T47D (cell line): ENCODE measurements around the gene FOLH1.
"Not testable (repeated sequence)": the region's sequence is repeated elsewhere in the genome, so short reads cannot be mapped to it uniquely, and the experiment has no call there.

ENCODE experiments used
- DNase-seq, 2 experiments: peaks; one replicate each; pipeline versions ENCODE4 v3.0.0 to v3.0.0-alpha.2; 2011 to 2012; ENCODE audit warnings: low read depth in 1 of 2, low spot score in 1 of 2
- JUND ChIP-seq: IDR thresholded peaks from 2 replicates; pipeline ENCODE4 v1.6.1; 2012; ENCODE audit warnings: low read depth
- in situ Hi-C: cut with HindIII; loops from 2 replicates; pipeline ENCODE4 v1.10.0; 2016; ENCODE audit warnings: low sequenced_read_pairs, low pct_unique_long_range_greater_than_20kb

FOLH1 gene

GRCh38 chr11:49208006-49208721 is at the start of gene FOLH1:
FOLH1 (minus strand) TSS chr11:49208602; CDS start chr11:49208409, 193 bp downstream.
- no peak for TF ChIP-seq JUND
- peak; percentile 52 to 55 for DNase-seq
- in situ Hi-C loops = no loop called here

GRCh38 chr11:49255148-49255547 is 46.7 kb upstream of the FOLH1 start:
- in situ Hi-C loops, DNase-seq: not testable (repeated sequence)

GRCh38 chr11:49251212-49251611 is 42.8 kb upstream of the FOLH1 start:
- in situ Hi-C loops, DNase-seq: not testable (repeated sequence)

GRCh38 chr11:49250398-49251115 is 42.2 kb upstream of the FOLH1 start:
- DNase-seq, in situ Hi-C loops: not testable (repeated sequence)

- DNase-seq, in situ Hi-C loops: not testable (repeated sequence)
These were observed 41.0 kb upstream of the FOLH1 start for GRCh38 chr11:49249363-49249762.

- DNase-seq, in situ Hi-C loops: not testable (repeated sequence)
These were observed 25.3 kb upstream of the FOLH1 start for GRCh38 chr11:49233685-49234084.

GRCh38 chr11:49233019-49233418 is 24.6 kb upstream of the FOLH1 start:
- DNase-seq, in situ Hi-C loops: not testable (repeated sequence)

- in situ Hi-C loops = not testable (repeated sequence)
- DNase-seq = peak in 1 of 2 experiments; percentile 61
These were observed 23.3 kb upstream of the FOLH1 start for GRCh38 chr11:49231725-49232124.

GRCh38 chr11:49230534-49230933 is 22.1 kb upstream of the FOLH1 start:
- in situ Hi-C loops = not testable (repeated sequence)
- DNase-seq = peak in 1 of 2 experiments; percentile 41

GRCh38 chr11:49230001-49230400 is 21.6 kb upstream of the FOLH1 start:
- DNase-seq, in situ Hi-C loops: not testable (repeated sequence)

- in situ Hi-C loops = not testable (repeated sequence)
- DNase-seq = peak in 1 of 2 experiments; percentile 50
These were observed 20.7 kb upstream of the FOLH1 start for GRCh38 chr11:49229136-49229535.

GRCh38 chr11:49225255-49225785 is 16.9 kb upstream of the FOLH1 start:
- DNase-seq, in situ Hi-C loops: not testable (repeated sequence)

GRCh38 chr11:49221112-49221511 is 12.7 kb upstream of the FOLH1 start:
- no peak for TF ChIP-seq JUND
- in situ Hi-C loops = no loop called here
- DNase-seq = no peak
